Tibial nerve (tissue), 4 donors: ENCODE measurements around the gene GOLT1A. TPM values are rescaled to one million over a fixed set of nuclear protein-coding genes. Genes with fewer than 3 reads are reported as not detected.

ENCODE experiments used
- DNase-seq, 2 donors: peaks; one replicate each; pipeline ENCODE4 v3.0.0-alpha.2; 2019; ENCODE audit warnings: low spot score in 2 of 2
- H3K27ac ChIP-seq, 4 donors: fragments of 200-600 bp; sonication (generic) in 3 of 4; one replicate each; pipeline ENCODE4 v1.5.1; 2017 to 2019; ENCODE audit warnings: mild to moderate bottlenecking in 1 of 4
- H3K27me3 ChIP-seq, 2 donors: fragments of 200-600 bp; sonication (generic) in 1 of 2; one replicate each; pipeline versions ENCODE4 v1.5.1 to v1.6.0; 2017 to 2019
- H3K36me3 ChIP-seq, 3 donors: fragments of 200-600 bp; sonication (generic); one replicate each; pipeline ENCODE4 v1.5.1; 2018 to 2019
- H3K4me1 ChIP-seq, 4 donors: fragments of 200-600 bp; sonication (generic) in 3 of 4; one replicate each; pipeline ENCODE4 v1.5.1; 2017 to 2019
- H3K4me3 ChIP-seq, 4 donors: fragments of 200-600 bp; sonication (generic) in 3 of 4; one replicate each; pipeline ENCODE4 v1.5.1; 2017 to 2019; ENCODE audit warnings: mild to moderate bottlenecking in 1 of 4, moderate library complexity in 1 of 4
- H3K9me3 ChIP-seq, 4 donors: fragments of 200-600 bp; sonication (generic) in 3 of 4; one replicate each; pipeline ENCODE4 v1.5.1; 2017 to 2019
- CTCF ChIP-seq, 5 experiments: fragments of 200-600 bp in 3 of 5; fragments of 450-650 bp in 2 of 5; sonication (generic) in 3 of 5; IDR thresholded peaks; one replicate each; pipeline ENCODE4 v1.5.1; 2016 to 2019; ENCODE audit warnings: antibody characterized with exemption in 5 of 5, mild to moderate bottlenecking in 3 of 5, moderate library complexity in 2 of 5
- EP300 ChIP-seq, 2 donors: sonication (generic); formaldehyde crosslinking; IDR thresholded peaks; one replicate each; pipeline ENCODE4 v1.6.1; 2017; ENCODE audit warnings: antibody characterized with exemption in 2 of 2, mild to moderate bottlenecking in 1 of 2
- POLR2A ChIP-seq, 2 donors: fragments of 450-650 bp; IDR thresholded peaks; one replicate each; pipeline ENCODE4 v1.6.1; 2017; ENCODE audit warnings: antibody characterized with exemption in 2 of 2, mild to moderate bottlenecking in 2 of 2, moderate library complexity in 2 of 2
- WGBS, 2 donors: methylation state at CpG; one replicate each; pipeline ENCODE4 v1.1.5; 2018; 5-methylcytosine and 5-hydroxymethylcytosine counted together
- total RNA-seq, 4 donors: library from RNA; depleted of rRNA; stranded (reverse); fragments of >200 nt; gene quantifications; one replicate each; pipeline ENCODE4 v1.1.0, GENCODE V29; 2016

Gene GOLT1A
- total RNA-seq, 4 donors from 2014 or later, result not detected

- H3K27ac ChIP-seq, result no peak overlapping the region
- peaks cover 0 to 19% (median 5%) of the 10 kb centered on the region in 4 donors for H3K4me1 ChIP-seq
- no peak for DNase-seq
- no peak for TF ChIP-seq CTCF (IDR thresholded peaks at IDR 0.05)
- TF ChIP-seq POLR2A (IDR thresholded peaks at IDR 0.05), result no peak
- TF ChIP-seq EP300 (IDR thresholded peaks at IDR 0.05), result no peak
- no peak overlapping the region for H3K4me3 ChIP-seq
- no peaks in the 10 kb centered on the region for H3K9me3 ChIP-seq
- H3K27me3 ChIP-seq, result peaks cover 0 to 2% of the 10 kb centered on the region in 2 donors
- 90 to 93% methylated on average over 8 to 10 of the region's 10 CpGs for WGBS, 2 donors
- no peaks in the 10 kb centered on the region for H3K36me3 ChIP-seq
Observed at GRCh38 chr1:204155881-204156280, 57.9 kb downstream of the GOLT1A start.

GRCh38 chr1:204154568-204155255, 59.1 kb downstream of the GOLT1A start:
- H3K9me3 ChIP-seq, result no peaks in the 10 kb centered on the region
- no peaks in the 10 kb centered on the region for H3K27me3 ChIP-seq
- H3K4me3 ChIP-seq, result no peak overlapping the region
- H3K4me1 ChIP-seq, result peaks cover 0 to 30% (median 5%) of the 10 kb centered on the region in 4 donors
- no peaks in the 10 kb centered on the region for H3K36me3 ChIP-seq
- WGBS, 2 donors, result 87 to 92% methylated on average over 15 of the region's 15 CpGs
- H3K27ac ChIP-seq, result no peak overlapping the region
- DNase-seq, result no peak
- TF ChIP-seq CTCF (IDR thresholded peaks at IDR 0.05) (no peak), POLR2A (IDR thresholded peaks at IDR 0.05) (no peak), EP300 (IDR thresholded peaks at IDR 0.05) (no peak)

GRCh38 chr1:204153667-204154066, 60.1 kb downstream of the GOLT1A start:
- TF ChIP-seq POLR2A (IDR thresholded peaks at IDR 0.05) (no peak), EP300 (IDR thresholded peaks at IDR 0.05) (no peak), CTCF (IDR thresholded peaks at IDR 0.05) (no peak)
- no peaks in the 10 kb centered on the region for H3K9me3 ChIP-seq
- no peak for DNase-seq
- H3K27ac ChIP-seq, result no peak overlapping the region
- H3K4me1 ChIP-seq, result peaks cover 0 to 41% (median 5%) of the 10 kb centered on the region in 4 donors
- no peak overlapping the region for H3K4me3 ChIP-seq
- no peaks in the 10 kb centered on the region for H3K36me3 ChIP-seq
- 91 to 96% methylated on average over 5 of the region's 5 CpGs for WGBS, 2 donors
- no peaks in the 10 kb centered on the region for H3K27me3 ChIP-seq

GRCh38 chr1:204152310-204153044, 61.3 kb downstream of the GOLT1A start:
- Histone ChIP-seq H3K9me3 (no peaks in the 10 kb centered on the region), H3K27ac (peak overlapping the region; percentile 78 to 96 (median 88)), H3K4me3 (peak overlapping the region; percentile 70 to 80 (median 73)), H3K27me3 (no peaks in the 10 kb centered on the region), H3K36me3 (no peaks in the 10 kb centered on the region), H3K4me1 (peaks cover 0 to 53% (median 5%) of the 10 kb centered on the region in 4 donors)
- DNase-seq, result peak in 1 of 2 donors; percentile 18
- WGBS, 2 donors, result 43 to 51% methylated on average over 11 to 16 of the region's 25 CpGs
- TF ChIP-seq CTCF (IDR thresholded peaks at IDR 0.05) (no peak), POLR2A (IDR thresholded peaks at IDR 0.05) (no peak), EP300 (IDR thresholded peaks at IDR 0.05) (no peak)
